ENCODE data around the gene S100B. TPM values are rescaled to one million over a fixed set of nuclear protein-coding genes. Genes with fewer than 3 reads are reported as not detected.

The S100B gene
- total RNA-seq = not detected in 2 replicates

GRCh38 chr21:46604975-46605766, at the start of gene S100B:
Gene S100B (minus strand): TSS chr21:46605082. CDS start chr21:46602415, 2,667 bp downstream.

GRCh38 chr21:46635324-46636180, 30.7 kb upstream of the S100B start, which contains the start of gene PRMT2:
Gene PRMT2 (plus strand): TSS chr21:46635674. CDS start chr21:46636952, 1,278 bp downstream.

Other genes with a start within 250 kb of the S100B start
- 25.8 and 26.8 TPM in 2 replicates for gene DIP2A, start 146.2 kb downstream of the S100B start, total RNA-seq
- gene PRMT2, start 30.6 kb upstream of the S100B start, total RNA-seq = 112 and 144 TPM in 2 replicates